Effector CD8-positive, alpha-beta T cell (primary cell): ENCODE results near the gene NOC2L.

ENCODE experiments used
- DNase-seq: peaks from one replicate; lab custom pipeline; 2025; lab: John Stamatoyannopoulos, UW

Gene NOC2L

GRCh38 chr1:916173-917075, 42.6 kb downstream of the NOC2L start:
- DNase-seq, result no peak

GRCh38 chr1:915295-916172, 43.5 kb downstream of the NOC2L start:
- no peak for DNase-seq

GRCh38 chr1:914891-915280, 44.2 kb downstream of the NOC2L start:
- no peak for DNase-seq

DNA sequence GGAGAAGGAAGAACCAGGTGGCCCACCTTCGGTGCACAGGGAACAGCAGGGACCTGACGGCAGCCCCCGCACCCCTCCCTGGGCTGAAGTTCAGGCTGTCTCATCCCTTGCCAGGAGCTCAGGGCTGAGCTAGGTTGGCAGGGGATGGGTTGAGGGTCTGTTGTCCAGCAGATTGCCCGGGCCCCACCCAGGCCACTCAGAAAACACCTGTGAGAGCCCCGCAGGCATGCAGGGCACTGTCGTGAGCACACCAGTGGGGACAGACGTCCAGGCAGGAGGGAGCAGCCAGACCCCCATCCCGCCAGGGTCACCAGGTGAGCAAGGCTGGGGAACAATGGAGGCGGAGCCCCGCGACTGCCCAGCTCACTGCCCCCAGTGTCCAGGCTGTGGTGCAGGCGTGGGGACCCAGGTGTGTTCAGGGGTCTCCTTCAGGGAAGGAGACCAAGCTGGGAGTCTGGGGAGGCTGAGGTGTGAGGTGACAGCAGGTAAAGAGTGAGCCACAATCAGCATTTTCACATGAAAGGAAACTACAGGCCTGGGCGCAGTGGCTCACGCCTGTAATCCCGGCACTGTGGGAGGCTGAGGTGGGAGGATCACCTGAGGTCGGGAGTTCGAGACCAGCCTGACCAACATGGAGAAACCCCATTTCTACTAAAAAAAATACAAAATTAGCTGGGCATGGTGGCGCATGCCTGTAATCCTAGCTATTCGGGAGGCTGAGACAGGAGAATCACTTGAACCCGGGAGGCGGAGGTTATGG, 44.7 kb downstream of the NOC2L start:
- no peak for DNase-seq

DNA sequence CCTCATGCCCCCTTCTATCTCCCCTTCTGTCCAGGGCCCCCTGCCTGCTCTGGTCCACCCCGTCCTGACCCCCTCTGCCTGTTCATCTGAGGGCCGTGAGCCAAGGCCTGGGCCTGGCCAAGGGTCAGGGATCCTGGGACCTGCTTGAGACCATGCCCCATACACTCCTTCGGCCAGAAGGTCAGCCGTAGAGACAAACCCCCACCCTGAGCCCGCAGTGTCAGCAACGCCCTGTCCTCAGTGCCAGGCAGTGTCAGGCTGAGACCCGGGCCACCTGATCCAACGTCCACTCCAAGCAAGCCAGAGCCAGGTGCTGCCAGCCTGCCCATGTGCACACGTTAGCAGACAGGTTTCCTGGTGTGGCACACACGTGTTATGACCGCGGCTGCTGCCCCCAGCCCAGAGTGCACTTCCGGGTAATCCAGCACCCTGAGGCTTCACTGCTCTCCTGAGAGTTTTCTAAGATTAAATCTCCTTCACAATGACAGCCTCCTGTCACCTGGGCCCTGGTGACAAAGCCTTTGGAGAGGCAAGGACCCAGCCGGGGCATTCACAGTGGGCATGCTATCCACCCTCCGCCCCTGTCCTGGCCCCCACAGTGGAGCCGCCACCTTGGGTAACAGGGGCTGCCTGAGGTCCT, 45.4 kb downstream of the NOC2L start:
- no peak for DNase-seq

DNA sequence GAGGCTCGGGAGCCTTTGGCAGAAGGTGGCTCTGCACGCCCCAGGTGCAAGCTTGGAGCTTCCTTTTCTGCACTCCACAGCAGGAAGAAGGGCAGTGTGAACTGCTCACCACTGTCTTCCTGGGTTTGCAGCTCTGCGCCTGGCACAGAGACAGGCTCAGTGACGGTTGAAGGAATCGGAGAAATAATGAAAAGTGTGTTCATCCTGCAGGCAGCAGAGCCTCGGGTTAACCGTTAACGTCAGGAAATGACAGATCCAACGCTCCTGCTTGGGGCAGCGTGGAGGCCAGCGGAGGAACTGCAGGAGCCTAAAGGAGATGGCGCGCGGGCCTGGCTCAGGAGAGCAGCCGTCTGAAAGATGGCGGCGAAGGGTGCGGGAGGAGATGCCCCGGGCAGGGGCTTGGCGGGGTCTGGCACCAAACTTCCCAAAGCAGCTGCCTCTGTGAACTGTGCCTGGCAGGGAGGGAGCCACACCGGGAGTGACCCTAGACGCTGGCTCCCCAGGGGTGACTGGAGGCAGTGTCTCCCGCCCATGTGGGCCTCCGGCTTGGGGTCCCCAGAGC, 46.2 kb downstream of the NOC2L start:
- no peak for DNase-seq

DNA sequence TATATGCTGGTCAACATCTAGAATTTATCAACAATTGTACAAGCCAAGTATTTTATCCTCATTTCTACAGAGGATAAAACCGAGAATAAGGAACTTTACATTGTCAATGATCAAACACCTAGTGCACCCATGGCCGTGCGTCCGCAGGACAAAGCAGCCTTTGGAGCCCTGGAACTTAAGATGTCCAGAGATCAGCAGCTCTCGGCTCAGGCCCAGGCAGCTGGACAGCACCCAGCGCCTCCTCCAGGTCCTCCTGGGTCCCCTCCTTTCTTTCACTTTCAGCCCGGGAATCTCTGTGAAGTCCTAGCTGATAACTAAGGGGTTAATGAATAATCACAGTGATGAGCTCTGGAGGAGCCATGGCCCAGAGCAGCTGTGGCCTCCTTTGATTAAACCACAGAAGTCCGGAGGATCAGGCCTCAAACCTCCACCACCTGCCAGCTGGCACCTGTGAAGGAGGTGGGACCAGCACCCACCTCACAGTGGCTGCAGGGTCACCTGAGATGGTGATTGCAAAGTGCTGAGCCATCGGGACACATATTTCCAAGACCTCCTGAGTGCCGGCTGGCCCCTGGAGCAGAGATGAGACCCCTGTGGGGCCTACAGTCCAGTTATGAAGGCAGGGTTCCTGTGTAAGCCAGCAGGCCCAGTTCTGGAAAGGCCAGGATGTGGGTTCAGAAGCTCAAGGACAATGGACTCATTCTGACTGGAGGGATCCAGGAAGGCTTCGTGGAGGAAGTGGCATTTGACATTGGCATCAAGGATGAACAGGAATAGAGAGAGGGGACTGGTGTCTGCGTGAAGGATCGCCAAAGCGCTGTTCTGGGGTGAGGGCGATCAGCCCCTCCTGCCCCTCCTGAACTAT, 46.9 kb downstream of the NOC2L start:
- DNase-seq, result no peak

DNA sequence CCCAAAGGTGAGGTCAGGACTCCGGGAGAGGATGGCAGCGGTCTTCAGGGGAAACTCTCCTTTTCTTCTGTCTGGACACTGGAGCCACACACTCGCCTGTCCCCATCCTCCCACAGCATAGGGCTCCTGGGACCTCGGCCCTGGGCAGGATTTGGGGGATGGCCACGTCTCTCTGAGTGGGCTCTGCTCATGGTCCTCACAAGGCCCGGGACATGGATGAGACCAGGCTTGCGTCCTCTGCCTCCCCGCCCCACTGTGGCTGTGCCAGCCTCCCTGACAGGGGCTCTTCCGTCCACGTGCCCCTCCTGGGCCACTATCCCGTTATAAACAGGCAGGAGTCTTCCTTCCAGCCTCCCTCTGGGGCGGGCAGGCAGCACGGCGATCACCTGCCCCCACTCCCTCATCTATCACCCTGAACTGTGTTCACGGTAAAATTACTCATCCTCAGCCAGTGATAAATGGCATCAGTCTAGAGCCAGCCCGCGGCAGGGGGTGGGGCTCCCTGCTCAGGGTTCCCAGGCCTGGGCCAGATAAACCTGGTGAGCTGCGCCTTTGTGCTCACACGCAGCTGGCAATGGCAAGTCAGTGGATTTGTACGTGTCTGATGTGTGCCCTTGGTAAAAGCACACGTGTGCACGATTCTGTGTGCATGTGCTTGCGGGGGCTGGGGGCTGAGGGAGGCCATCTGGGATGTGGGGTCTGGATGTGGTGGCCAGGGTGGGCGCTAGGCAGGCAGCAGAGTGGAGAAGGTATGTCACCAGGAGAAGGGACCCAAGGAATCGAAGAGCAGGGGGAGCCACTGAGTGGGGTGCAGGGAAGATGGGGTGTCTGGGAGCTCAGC, 48.0 kb downstream of the NOC2L start:
- DNase-seq, result no peak

GRCh38 chr1:910311-910880, 48.7 kb downstream of the NOC2L start:
- no peak for DNase-seq

DNA sequence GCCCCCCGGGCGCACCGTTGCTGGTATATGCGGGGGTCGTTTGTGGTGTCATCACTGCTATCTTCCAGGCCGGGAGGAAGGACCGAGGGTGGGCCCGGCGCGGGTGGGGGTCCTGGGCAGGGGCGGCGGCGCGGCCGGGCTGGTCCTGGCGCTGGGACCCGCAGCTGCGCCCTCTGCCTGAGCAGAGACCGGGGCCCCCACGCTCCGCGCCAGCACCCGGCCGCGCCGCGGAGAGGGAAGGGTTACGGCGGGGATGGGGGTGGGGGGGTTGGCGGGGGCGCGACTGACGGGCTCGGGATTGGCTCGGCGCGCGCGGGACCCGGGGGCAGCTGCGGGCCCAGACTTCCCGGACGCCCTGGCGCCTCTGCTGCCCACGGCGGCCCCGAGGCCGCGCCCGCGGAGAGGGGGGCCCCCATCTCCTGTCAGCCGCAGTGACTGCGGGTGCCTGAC, 49.2 kb downstream of the NOC2L start:
- DNase-seq, result no peak

DNA sequence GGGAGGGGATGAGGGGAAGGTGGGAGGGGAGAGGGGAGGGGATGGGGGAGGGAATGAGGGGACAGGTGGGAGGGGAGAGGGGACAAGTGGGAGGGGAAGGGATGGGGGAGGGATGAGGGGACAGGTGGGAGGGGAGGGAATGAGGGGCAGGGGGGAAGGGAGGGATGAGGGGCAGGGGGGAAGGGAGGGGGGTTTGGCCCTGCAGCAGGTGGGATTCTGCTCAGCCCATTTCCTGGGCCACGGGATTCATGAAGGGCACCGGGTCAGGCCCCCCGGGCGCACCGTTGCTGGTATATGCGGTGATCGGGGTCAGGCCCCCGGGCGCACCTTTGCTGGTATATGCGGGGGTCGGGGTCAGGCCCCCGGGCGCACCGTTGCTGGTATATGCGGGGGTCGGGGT, 50.4 kb downstream of the NOC2L start:
- DNase-seq, result no peak

- no peak for DNase-seq
These were observed 51.2 kb downstream of the NOC2L start for GRCh38 chr1:907611-908451.

GRCh38 chr1:906600-907420, 52.2 kb downstream of the NOC2L start:
- DNase-seq, result no peak

- no peak for DNase-seq
These were observed 53.1 kb downstream of the NOC2L start for GRCh38 chr1:905811-906599.

DNA sequence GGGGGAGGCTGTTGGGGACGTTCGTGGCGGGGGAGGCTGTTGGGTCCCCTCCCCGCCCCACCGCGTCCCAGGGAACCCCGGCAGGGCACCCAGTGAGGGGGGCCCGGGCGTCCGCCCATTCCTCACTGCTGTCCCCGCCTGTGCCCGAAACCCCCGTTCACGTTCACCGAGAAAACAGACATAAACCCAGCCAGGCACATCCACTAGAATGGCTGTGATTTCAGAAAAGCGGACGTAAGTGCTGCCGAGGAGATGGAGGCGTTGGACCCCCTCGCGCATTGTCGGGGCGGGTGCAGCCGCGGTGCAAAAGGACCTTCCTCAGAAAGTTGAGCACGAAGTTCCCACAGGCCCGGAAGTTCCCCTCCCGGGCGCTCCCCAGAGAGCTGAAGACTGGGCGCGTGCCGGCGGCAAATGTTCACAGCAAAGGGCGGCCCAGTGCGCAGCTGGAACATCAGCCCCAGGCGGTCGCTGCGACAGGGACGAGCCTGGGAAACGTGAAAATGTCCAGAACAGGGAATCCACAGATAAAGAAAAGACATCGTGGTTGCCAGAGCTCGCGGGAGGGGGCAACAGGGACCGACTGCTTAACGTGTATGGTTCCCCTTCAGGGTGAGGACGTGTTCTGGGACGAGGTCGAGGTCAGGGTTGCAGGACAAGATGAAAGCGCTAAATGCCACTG, 53.8 kb downstream of the NOC2L start:
- no peak for DNase-seq
